Measurements from ENCODE around the gene AIF1L. TPM values are rescaled to one million over a fixed set of nuclear protein-coding genes. Genes with fewer than 3 reads are reported as not detected.

Gene AIF1L
- total and polyA plus RNA-seq, 2 of the 13 experiments (the other 11 are each of a cell fraction or from before 2014, with no cell fraction given) = 12.4 to 36.5 TPM

GRCh38 chr9:131149688-131150053 lies 53.3 kb downstream of the AIF1L start (continued):
- TF ChIP-seq ZBTB4 (CRISPR knock-in tag; IDR thresholded peaks at IDR 0.05; ENCODE audit: borderline replicate concordance) (no peak), FIP1L1 (IDR thresholded peaks at IDR 0.05; ENCODE audit: borderline replicate concordance, insufficient read depth, low read depth, low read length) (no peak), ZNF549 (CRISPR knock-in tag; IDR thresholded peaks at IDR 0.05) (no peak), FOXM1 (CRISPR knock-in tag; IDR thresholded peaks at IDR 0.05) (no peak), RELA (CRISPR knock-in tag; IDR thresholded peaks at IDR 0.05) (no peak), ZNF333 (CRISPR knock-in tag; IDR thresholded peaks at IDR 0.05; ENCODE audit: borderline replicate concordance) (no peak), RBAK (CRISPR knock-in tag; IDR thresholded peaks at IDR 0.05) (no peak), SIN3A (IDR thresholded peaks at IDR 0.05; ENCODE audit: borderline replicate concordance, low read depth, low read length) (no peak), ZFP62 (CRISPR knock-in tag; IDR thresholded peaks at IDR 0.05) (no peak), ZNF768 (CRISPR knock-in tag; IDR thresholded peaks at IDR 0.05) (no peak), POLR2AphosphoS5 (IDR thresholded peaks at IDR 0.05; ENCODE audit: low read depth, low read length) (no peak), IKZF4 (CRISPR knock-in tag; IDR thresholded peaks at IDR 0.05; ENCODE audit: borderline replicate concordance, low read depth, not compliant biosample characterization) (no peak)
- TF ChIP-seq, protein P1, sequence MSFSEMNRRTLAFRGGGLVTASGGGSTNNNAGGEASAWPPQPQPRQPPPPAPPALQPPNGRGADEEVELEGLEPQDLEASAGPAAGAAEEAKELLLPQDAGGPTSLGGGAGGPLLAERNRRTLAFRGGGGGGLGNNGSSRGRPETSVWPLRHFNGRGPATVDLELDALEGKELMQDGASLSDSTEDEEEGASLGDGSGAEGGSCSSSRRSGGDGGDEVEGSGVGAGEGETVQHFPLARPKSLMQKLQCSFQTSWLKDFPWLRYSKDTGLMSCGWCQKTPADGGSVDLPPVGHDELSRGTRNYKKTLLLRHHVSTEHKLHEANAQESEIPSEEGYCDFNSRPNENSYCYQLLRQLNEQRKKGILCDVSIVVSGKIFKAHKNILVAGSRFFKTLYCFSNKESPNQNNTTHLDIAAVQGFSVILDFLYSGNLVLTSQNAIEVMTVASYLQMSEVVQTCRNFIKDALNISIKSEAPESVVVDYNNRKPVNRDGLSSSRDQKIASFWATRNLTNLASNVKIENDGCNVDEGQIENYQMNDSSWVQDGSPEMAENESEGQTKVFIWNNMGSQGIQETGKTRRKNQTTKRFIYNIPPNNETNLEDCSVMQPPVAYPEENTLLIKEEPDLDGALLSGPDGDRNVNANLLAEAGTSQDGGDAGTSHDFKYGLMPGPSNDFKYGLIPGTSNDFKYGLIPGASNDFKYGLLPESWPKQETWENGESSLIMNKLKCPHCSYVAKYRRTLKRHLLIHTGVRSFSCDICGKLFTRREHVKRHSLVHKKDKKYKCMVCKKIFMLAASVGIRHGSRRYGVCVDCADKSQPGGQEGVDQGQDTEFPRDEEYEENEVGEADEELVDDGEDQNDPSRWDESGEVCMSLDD (CRISPR knock-in tag; IDR thresholded peaks at IDR 0.05; ENCODE audit: borderline replicate concordance) = no peak
- TF ChIP-seq, protein P2, sequence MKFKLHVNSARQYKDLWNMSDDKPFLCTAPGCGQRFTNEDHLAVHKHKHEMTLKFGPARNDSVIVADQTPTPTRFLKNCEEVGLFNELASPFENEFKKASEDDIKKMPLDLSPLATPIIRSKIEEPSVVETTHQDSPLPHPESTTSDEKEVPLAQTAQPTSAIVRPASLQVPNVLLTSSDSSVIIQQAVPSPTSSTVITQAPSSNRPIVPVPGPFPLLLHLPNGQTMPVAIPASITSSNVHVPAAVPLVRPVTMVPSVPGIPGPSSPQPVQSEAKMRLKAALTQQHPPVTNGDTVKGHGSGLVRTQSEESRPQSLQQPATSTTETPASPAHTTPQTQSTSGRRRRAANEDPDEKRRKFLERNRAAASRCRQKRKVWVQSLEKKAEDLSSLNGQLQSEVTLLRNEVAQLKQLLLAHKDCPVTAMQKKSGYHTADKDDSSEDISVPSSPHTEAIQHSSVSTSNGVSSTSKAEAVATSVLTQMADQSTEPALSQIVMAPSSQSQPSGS (CRISPR knock-in tag; IDR thresholded peaks at IDR 0.05) = no peak
- TF ChIP-seq, protein P3, sequence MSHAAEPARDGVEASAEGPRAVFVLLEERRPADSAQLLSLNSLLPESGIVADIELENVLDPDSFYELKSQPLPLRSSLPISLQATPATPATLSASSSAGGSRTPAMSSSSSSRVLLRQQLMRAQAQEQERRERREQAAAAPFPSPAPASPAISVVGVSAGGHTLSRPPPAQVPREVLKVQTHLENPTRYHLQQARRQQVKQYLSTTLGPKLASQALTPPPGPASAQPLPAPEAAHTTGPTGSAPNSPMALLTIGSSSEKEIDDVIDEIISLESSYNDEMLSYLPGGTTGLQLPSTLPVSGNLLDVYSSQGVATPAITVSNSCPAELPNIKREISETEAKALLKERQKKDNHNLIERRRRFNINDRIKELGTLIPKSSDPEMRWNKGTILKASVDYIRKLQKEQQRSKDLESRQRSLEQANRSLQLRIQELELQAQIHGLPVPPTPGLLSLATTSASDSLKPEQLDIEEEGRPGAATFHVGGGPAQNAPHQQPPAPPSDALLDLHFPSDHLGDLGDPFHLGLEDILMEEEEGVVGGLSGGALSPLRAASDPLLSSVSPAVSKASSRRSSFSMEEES (CRISPR knock-in tag; IDR thresholded peaks at IDR 0.05) = no peak
